ENCODE data around the gene CCDC38.

GRCh38 chr12:95859947-95860850 lies 82.2 kb downstream of the CCDC38 start:
- TF ChIP-seq EZH2 (IDR thresholded peaks at IDR 0.05; ENCODE audit: borderline replicate concordance, low read length) (no peak), CTCF (IDR thresholded peaks at IDR 0.05; ENCODE audit: low read length) (no peak)
